Lung (tissue), 12 donors: Measurements from ENCODE around the gene USP6NL. TPM values are rescaled to one million over a fixed set of nuclear protein-coding genes. Genes with fewer than 3 reads are reported as not detected.

Experiments used
- ATAC-seq: fragments of 200-7000 bp; cut with Tn5 transposase; one replicate; pipeline ENCODE4 v1.9.1; 2020; ENCODE audit warnings: moderate number of reproducible peaks; ENCODE audit not compliant: insufficient read depth, low FRiP score
- DNase-seq, 3 donors: peaks; one replicate each; pipeline ENCODE4 v3.0.0-alpha.2; 2013 to 2017
- H3K27ac ChIP-seq, 2 donors: one replicate each; pipeline ENCODE4 v1.5.1; 2013; ENCODE audit warnings: mild to moderate bottlenecking in 2 of 2, moderate library complexity in 2 of 2, control low read depth in 1 of 2, inconsistent platforms in 1 of 2, low read depth in 1 of 2, low read length in 1 of 2
- H3K27me3 ChIP-seq, 3 donors: one replicate each; pipeline ENCODE4 v1.5.1; 2013; ENCODE audit warnings: low read length in 2 of 3; ENCODE audit not compliant: control insufficient read depth in 3 of 3, insufficient read depth in 3 of 3
- H3K36me3 ChIP-seq, 4 donors: one replicate each; pipeline ENCODE4 v1.5.1; 2013; ENCODE audit warnings: low read length in 4 of 4, mild to moderate bottlenecking in 1 of 4, moderate library complexity in 1 of 4; ENCODE audit not compliant: control insufficient read depth in 4 of 4, insufficient read depth in 4 of 4
- H3K4me1 ChIP-seq, 5 donors: one replicate each; pipeline ENCODE4 v1.5.1; 2013; ENCODE audit warnings: low read length in 5 of 5, mild to moderate bottlenecking in 2 of 5, moderate library complexity in 1 of 5; ENCODE audit not compliant: control insufficient read depth in 5 of 5, insufficient read depth in 5 of 5
- H3K4me3 ChIP-seq: one replicate; pipeline ENCODE4 v1.5.1; 2013; ENCODE audit warnings: mild to moderate bottlenecking, control low read depth, moderate library complexity
- H3K9ac ChIP-seq, 2 donors: one replicate each; pipeline ENCODE4 v1.5.1; 2013; ENCODE audit warnings: low read length in 2 of 2, control low read depth in 1 of 2; ENCODE audit not compliant: insufficient read depth in 1 of 2
- H3K9me3 ChIP-seq, 4 donors: one replicate each; pipeline ENCODE4 v1.5.1; 2013; ENCODE audit warnings: low read length in 3 of 4, mild to moderate bottlenecking in 1 of 4, moderate library complexity in 1 of 4; ENCODE audit not compliant: control insufficient read depth in 4 of 4, insufficient read depth in 3 of 4
- WGBS, 2 donors: extraction: QIAGEN DNeasy Blood & Tissue Kit; methylation state at CpG; one replicate each; pipeline ENCODE4 v1.1.7; 2013; 5-methylcytosine and 5-hydroxymethylcytosine counted together
- polyA plus RNA-seq, 2 donors: library from polyadenylated mRNA; stranded (reverse); fragments of 200-250 nt; gene quantifications; one replicate each; pipeline ENCODE4 v1.2.1, GENCODE V29; 2013
- total RNA-seq, 2 donors: library from RNA; depleted of rRNA in 1 of 2; stranded (reverse); fragments of >200 nt in 1 of 2; gene quantifications; one replicate each; pipeline ENCODE4 v1.2.1, GENCODE V29; 2014 to 2021
- TF ChIP-seq, protein P1 (sequence below): IDR thresholded peaks from 2 replicates; pipeline ENCODE4 v1.5.1; 2012; ENCODE audit warnings: mild to moderate bottlenecking; ENCODE audit errors: control extremely low read depth, extremely low read depth
- donor health status: control.
- donor health status: control.
- donor health status: Bipolar disorder and iron deficiency.
- donor health status: healthy.
- donor health status: DM: yes; HTN: yes; CAD: no.

Gene USP6NL
- total and polyA plus RNA-seq, 4 donors = 5.4 to 41.7 (median 13.4) TPM

DNA sequence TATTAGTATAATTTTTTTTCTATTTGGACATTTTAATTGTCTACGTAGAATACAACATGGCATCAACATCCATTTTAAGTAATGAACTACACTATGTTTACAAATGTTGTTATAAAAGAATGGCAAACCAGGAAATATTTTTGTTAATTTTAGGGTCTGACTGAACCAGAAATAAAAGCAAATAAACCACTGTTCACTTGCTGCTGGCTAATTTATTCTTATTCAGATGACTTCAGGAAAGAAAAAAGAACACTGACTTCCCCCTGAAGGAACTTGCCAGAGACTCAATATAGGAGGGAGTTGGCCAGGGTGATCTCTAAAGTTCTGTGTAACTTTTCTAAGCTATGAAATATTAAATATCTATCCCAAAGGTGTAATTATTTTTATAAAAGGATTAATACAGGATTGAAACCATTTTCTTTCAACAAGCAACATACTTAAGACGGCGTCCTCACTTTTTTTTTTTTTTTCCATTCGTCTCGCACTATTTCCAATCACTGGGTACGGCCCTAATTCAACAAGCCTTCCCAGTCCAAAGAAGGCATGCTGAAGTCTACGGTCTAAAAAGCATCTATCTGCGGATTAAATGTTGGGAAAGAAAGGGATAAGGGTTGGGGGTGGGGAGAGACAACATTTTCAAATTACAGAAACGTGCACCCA lies 1.2 kb downstream of the USP6NL start:
- peak overlapping the region; percentile 90 for H3K4me3 ChIP-seq

DNA sequence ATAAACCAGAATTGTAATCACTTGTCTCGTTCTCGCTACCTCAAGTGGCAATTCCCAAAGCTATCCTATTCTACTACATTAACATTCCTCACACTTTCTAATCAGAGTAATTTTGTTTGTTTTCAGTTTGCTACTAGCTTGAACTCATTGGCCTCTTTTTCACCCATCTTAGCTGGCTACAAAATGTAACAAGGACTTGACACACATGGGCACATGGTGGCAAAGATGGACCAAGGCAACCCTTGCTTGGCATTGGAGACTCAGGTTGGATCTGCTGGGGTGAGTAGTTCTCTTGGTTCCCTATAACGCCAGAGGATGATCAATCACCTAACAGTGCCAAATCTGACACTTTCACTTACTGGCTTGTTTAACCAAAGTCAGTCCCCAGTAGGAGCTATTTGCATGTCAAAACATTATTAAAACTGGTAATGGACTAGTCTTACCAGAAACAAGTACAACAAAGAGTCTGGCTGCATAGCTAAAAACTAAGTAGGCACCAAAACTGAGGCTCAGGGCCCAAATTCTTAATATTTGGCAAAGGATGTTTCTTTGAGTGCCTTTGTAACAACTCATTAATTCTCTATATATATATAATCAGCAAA lies 1.9 kb downstream of the USP6NL start:
- 50 to 73% methylated on average over 3 of the region's 3 CpGs for WGBS, 2 donors
- H3K9ac ChIP-seq = peak overlapping the region in 1 of 2 donors; percentile 79

More for the DNA sequence above, 1.2 kb downstream of the USP6NL start:
- WGBS, 2 donors = 6% methylated on average over 9 of the region's 9 CpGs
- no peaks in the 10 kb centered on the region for H3K27me3 ChIP-seq
- no peaks in the 10 kb centered on the region for H3K9me3 ChIP-seq
- peaks cover 4 to 25% (median 9%) of the 10 kb centered on the region in 5 donors for H3K4me1 ChIP-seq
- ATAC-seq = no peak
- H3K27ac ChIP-seq = peak overlapping the region; percentile 92 to 96
- DNase-seq = peak in 2 of 3 donors; percentile 27 to 56
- peak overlapping the region; percentile 79 for H3K9ac ChIP-seq
- H3K36me3 ChIP-seq = no peaks in the 10 kb centered on the region
- TF ChIP-seq, protein P1, sequence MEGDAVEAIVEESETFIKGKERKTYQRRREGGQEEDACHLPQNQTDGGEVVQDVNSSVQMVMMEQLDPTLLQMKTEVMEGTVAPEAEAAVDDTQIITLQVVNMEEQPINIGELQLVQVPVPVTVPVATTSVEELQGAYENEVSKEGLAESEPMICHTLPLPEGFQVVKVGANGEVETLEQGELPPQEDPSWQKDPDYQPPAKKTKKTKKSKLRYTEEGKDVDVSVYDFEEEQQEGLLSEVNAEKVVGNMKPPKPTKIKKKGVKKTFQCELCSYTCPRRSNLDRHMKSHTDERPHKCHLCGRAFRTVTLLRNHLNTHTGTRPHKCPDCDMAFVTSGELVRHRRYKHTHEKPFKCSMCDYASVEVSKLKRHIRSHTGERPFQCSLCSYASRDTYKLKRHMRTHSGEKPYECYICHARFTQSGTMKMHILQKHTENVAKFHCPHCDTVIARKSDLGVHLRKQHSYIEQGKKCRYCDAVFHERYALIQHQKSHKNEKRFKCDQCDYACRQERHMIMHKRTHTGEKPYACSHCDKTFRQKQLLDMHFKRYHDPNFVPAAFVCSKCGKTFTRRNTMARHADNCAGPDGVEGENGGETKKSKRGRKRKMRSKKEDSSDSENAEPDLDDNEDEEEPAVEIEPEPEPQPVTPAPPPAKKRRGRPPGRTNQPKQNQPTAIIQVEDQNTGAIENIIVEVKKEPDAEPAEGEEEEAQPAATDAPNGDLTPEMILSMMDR = no peak

DNA sequence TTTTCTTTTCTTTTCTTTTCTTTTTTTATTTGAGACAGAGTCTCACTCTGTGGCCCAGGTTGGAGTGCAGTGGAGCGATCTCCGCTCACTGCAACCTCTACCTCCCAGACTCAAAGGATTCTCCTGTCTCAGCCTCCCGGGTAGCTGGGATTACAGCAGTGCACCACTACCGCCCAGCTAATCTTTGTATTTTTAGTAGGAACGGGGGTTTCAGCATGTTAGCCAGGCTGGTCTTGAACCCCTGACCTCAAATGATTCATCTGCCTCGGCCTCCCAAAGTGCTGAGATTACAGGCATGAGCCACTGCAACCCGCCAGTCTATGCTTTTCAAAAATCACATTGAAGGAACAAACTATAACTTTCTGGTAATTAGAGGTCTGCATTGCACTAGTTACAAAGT lies 2.4 kb downstream of the USP6NL start:
- no peak overlapping the region for H3K9ac ChIP-seq
- ATAC-seq = no peak
- TF ChIP-seq, protein P1 = no peak

More for the DNA sequence above, 1.9 kb downstream of the USP6NL start:
- no peaks in the 10 kb centered on the region for H3K9me3 ChIP-seq
- H3K27me3 ChIP-seq = no peaks in the 10 kb centered on the region
- TF ChIP-seq, protein P1 = no peak
- H3K4me1 ChIP-seq = peaks cover 4 to 25% (median 9%) of the 10 kb centered on the region in 5 donors
- DNase-seq (peak in 1 of 3 donors; percentile 17), ATAC-seq (no peak)
- H3K27ac ChIP-seq = no peak overlapping the region
- no peaks in the 10 kb centered on the region for H3K36me3 ChIP-seq
- no peak overlapping the region for H3K4me3 ChIP-seq

More for the DNA sequence above, 2.4 kb downstream of the USP6NL start:
- Histone ChIP-seq H3K9me3 (no peaks in the 10 kb centered on the region), H3K36me3 (no peaks in the 10 kb centered on the region), H3K4me1 (peaks cover 4 to 25% (median 9%) of the 10 kb centered on the region in 5 donors), H3K27me3 (no peaks in the 10 kb centered on the region), H3K4me3 (no peak overlapping the region), H3K27ac (no peak overlapping the region)
- no peak for DNase-seq
- WGBS, 2 donors = 95% methylated on average over 7 of the region's 7 CpGs
